Stimulated activated CD8-positive, alpha-beta memory T cell treated with anti-CD3 and anti-CD28 coated beads, Interleukin-7, amount 100 ng/mL, for 1 hour (primary cell): Measurements from ENCODE around the gene IL1A.

Experiments used
- DNase-seq, 2 donors: peaks; one replicate each; pipeline ENCODE4 v3.0.0-alpha.2; 2020; ENCODE audit warnings: low read depth in 2 of 2

Gene IL1A

DNA sequence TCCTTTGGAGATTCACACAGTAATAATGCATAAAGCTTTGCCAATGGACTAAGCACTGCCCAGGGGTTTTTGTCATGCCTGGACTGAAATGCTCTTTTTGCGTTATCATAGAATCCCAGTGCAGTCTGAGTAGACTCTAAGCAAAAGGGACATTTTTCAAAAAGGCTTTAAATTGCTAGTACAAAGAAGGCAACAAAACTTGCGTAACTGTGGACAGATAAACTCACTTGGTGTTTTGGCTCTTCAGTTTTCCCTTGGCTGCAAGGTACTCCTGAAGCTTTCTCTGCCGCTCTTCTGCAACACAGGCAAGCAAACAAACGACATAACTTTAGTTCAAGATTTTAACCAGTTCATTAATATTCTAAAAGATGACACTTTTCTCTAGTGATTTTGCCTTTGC is 22.0 kb downstream of the IL1A start:
- no peak for DNase-seq

DNA sequence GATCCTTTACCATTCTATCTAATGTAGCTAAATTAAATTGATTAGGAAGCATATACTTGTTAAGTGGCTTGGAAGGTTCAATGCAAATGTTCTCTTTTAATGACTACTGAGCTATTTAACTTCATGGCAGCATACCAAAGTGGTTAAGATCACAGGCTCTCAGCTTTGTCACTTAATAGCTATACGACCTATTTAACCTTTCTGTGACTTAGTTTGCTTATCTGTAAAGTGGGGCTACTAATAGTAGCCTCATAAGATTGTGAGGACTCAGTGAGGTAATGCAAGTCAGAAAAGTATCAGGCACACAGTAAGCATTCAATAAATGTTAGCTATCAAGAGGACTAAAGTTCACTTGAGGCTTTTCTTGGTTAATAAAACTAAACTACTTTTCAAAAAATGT is 24.1 kb downstream of the IL1A start:
- DNase-seq = no peak

DNA sequence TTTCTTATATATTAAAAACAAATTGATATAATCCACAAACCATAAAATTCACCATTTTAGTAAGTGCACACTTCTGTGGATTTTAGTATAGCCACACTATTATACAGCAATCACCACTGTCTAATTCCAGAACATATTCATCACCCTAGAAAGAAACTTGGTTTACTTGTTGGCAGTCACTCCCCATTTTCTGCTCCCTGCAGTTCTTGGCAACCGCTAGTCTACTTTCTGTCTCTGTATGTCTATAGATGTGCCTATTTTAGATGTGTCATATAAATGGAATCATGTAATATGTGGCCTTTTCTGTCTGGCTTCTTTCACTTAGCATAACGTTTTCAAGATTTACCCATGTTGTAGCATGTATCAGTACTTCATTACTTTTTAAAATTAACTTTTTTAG is 25.6 kb downstream of the IL1A start:
- DNase-seq = no peak

GRCh38 chr2:112757265-112757664 is 27.0 kb downstream of the IL1A start:
- DNase-seq = no peak

GRCh38 chr2:112756207-112756606 is 28.1 kb downstream of the IL1A start:
- DNase-seq = no peak

- DNase-seq = no peak
Observed at GRCh38 chr2:112755444-112755843, 28.8 kb downstream of the IL1A start.

- no peak for DNase-seq
Observed at GRCh38 chr2:112754564-112754963, 29.7 kb downstream of the IL1A start.

GRCh38 chr2:112752667-112753066 is 31.6 kb downstream of the IL1A start:
- DNase-seq = no peak

- DNase-seq = no peak
Observed at GRCh38 chr2:112751451-112752197, 32.7 kb downstream of the IL1A start.

DNA sequence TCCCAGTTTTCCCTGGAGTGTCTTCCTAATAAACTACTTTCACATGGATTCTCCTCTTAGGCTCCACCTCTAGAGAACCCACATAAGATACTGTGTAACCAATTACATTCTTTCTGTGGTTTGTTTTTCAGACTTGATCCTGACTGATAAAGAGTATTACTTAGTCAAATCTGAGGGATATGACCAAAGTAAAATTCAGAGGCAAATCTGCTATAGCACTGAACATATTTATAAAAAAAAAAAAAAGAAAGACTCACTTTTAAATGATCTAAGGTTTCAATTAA is 33.8 kb downstream of the IL1A start:
- DNase-seq = no peak

DNA sequence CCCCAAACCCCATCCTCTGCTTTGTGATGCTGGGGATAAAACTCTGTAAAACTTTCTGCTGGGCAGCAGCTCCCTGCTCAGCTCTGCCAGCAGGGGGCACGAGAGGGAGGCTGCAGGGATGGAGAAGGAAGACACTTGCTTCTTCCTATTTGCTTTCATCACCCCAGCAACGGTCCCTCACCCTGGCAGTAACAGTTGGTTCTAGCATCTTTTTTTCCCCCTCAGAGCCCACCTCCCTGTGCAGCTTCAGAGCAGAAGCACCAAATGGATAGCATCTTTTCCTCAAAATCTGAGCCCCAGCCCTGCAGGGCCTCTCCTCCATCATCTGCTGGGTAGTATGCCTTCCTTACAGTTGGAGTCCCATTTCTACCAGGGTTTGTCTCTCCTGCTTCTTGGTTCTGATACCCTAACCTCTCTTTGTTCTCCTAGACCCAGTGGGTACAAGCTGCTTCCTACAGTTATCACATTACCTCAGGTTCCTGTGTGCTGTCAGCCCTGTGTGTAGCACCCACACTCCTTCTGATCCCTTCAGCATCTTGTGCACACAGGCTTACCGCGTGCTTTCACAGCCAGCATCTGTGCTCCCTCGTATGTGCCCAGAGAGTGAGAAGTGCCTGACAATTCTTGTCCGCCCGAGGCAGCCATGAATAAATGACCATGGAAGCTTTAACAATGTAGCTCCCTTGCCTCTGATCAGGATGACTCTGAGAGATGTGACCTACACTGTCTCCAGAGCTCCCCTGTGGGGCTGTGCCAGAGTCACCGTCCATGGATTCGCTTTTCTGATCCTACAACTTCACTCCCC is 34.3 kb downstream of the IL1A start:
- DNase-seq = peak; percentile 40 to 70

GRCh38 chr2:112740527-112740926 is 43.8 kb downstream of the IL1A start:
- no peak for DNase-seq

DNA sequence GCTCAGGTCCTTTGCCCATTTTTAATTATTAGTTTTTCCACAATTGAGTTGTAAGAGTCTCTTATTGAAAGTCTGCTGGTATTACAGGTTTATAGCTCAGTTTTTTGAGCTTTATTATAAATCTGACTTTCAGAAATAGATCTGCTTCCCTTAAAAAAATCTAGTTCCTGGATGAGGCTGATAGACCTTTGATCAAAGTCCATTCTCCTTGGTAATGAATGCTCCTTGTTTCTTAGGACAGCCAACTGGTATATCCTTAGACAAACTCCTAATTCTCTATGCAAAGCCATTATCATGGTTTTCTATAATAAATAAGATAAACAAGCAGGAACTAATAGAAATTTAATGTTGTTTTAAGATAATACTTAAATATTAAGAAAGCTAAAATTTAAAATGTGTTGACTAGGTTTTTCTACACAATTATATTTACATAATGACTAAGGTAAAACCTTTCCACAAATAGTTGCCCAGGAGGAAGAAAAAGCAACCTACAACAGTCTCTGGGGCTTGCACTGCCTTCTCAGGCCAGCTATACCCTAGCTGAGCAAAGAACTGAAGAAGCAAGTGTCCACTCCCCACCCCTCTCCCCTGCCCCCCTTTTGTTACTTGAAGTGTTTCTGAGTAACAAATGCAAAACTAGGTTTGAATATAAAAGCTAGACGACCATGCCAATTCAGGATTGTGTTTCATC is 46.6 kb downstream of the IL1A start:
- DNase-seq = no peak

GRCh38 chr2:112733871-112734270 is 50.4 kb downstream of the IL1A start:
- DNase-seq = no peak

GRCh38 chr2:112733456-112733855 is 50.8 kb downstream of the IL1A start:
- DNase-seq = no peak

GRCh38 chr2:112731479-112731878 is 52.8 kb downstream of the IL1A start:
- no peak for DNase-seq

- no peak for DNase-seq
Observed at GRCh38 chr2:112730791-112731190, 53.5 kb downstream of the IL1A start.

GRCh38 chr2:112730216-112730615 is 54.1 kb downstream of the IL1A start:
- no peak for DNase-seq

DNA sequence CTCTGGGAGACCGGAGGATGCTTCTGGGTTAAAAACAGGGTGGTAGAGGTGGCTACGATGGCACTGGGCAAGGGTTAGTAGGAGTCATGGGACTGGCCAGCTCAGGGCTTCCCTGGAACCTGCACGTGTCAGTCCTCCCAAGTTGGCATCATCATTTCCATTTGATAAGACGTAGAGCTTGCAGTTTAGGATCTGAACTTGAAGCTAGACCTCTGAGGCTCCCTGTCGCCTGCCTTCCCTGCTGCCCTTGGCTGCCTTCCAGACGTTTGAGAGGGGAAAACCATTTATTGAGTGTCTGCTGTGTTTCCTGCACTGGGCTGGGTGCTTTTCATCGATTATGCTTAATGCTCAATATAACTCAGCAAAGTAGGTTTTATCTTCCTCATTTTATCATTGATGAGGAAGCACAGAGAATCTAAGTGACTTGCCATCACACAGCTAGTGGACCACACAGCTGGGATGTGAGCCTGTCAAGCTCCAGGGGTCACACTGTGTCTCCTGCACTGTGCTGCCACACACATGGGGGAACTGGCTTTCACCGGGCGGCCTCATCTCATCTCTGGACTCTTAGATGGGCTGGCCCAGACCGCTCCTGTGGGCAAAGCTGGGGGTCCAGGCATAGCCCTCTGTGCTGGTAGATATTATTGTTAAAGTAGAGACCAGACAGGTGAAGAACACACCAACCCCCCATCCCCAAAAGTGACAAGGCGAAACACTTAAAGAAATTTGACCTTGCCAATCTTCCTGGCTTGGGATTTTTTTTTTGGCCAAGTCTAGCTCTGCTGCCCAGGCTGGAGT is 55.7 kb downstream of the IL1A start:
- DNase-seq = no peak

DNA sequence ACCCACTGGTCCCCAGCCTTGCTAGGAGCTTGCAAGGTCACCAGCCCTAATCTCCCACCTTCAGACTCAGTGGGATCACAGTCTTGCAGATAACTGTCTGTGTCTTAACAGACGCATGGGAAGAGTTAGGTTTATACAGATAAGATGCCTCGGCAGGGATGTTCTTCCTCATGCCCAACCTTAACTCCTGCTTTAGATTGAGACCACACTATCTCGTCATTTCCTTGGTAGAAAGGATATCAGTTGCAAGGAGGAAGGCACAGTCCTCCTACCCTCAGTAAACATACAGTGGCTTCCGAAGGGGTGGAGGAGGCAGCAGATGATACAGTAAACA is 56.3 kb downstream of the IL1A start:
- no peak for DNase-seq

- no peak for DNase-seq
Observed at GRCh38 chr2:112727276-112728028, 56.8 kb downstream of the IL1A start.
